Progenitor cell of endocrine pancreas (in vitro differentiated cells): Measurements from ENCODE around the gene PRSS57. TPM values are rescaled to one million over a fixed set of nuclear protein-coding genes. Genes with fewer than 3 reads are reported as not detected.

ENCODE experiments used
- DNase-seq: peaks from one replicate; pipeline ENCODE4 v3.0.0; 2021; ENCODE audit warnings: low spot score; ENCODE audit not compliant: unreplicated experiment
- H3K27ac Mint-ChIP-seq: 2 replicates; pipeline ENCODE4 v1.8.0; 2021; ENCODE audit warnings: mild to moderate bottlenecking, moderate library complexity, mixed read lengths
- H3K27me3 Mint-ChIP-seq: 2 replicates; pipeline ENCODE4 v1.8.0; 2021; ENCODE audit warnings: mixed read lengths
- H3K36me3 Mint-ChIP-seq: 2 replicates; pipeline ENCODE4 v1.8.0; 2022; ENCODE audit warnings: mixed read lengths; ENCODE audit not compliant: insufficient read depth
- H3K4me1 Mint-ChIP-seq: 2 replicates; pipeline ENCODE4 v1.8.0; 2021; ENCODE audit warnings: low read depth, mixed read lengths
- H3K4me3 Mint-ChIP-seq: 2 replicates; pipeline ENCODE4 v1.8.0; 2021; ENCODE audit warnings: low read depth, mild to moderate bottlenecking, moderate library complexity, mixed read lengths
- H3K9me3 Mint-ChIP-seq: 2 replicates; pipeline ENCODE4 v1.8.0; 2021; ENCODE audit warnings: low read depth, mixed read lengths
- CTCF ChIP-seq: fragments of 200-600 bp; sonication (generic); IDR thresholded peaks from one replicate; pipeline ENCODE4 v1.5.0; 2021; ENCODE audit warnings: antibody characterized with exemption, mild to moderate bottlenecking; ENCODE audit not compliant: unreplicated experiment
- total RNA-seq: library from RNA; stranded (reverse); gene quantifications from 2 replicates; pipeline ENCODE4 v1.2.1, GENCODE V29; 2021

The PRSS57 gene
- total RNA-seq, 1 donor from 2014 or later = not detected

DNA sequence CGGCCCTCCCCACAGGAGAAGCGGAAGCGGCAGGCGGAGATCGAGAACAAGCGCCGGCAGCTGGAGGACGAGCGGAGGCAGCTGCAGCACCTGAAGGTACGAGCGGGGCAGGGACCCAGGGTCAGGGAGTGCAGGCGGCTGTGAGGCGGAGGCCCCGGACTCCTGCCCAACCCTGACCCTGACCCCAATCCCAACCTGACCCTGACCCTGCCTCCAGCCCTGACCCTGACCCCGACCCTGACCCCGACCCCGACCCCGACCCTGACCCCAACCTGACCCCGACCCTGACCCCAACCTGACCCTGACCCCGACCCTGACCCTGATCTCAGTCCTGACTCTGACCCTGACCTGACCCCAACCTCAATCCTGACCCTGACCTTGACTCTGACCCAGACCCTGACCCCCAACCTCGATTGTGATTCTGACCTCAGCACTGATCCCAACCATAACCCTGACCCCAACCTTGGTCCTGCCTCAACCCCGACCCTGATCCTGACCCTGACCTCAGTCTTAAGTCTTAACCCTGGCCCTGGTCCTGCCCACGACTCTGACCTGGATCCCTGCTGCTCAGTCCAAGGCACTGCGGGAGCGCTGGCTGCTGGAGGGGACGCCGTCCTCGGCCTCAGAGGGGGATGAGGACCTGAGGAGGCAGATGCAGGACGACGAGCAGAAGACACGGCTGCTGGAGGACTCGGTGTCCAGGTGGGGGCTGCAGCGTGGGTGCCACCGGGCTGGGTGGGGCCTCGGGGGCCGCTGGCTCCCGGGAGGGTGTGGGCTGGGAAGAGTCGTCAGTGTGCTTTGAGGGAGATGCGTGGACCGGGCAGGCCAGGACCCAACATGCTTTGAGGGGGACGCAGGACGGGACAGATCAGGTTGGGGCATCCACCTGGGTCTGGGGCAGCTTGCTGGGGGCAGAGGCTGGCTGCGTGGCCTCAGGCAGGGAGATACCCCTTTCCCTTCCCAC lies 32.0 kb upstream of the PRSS57 start:
- no peaks in the 10 kb centered on the region for H3K9me3 Mint-ChIP-seq
- H3K36me3 Mint-ChIP-seq = peaks cover 7% of the 10 kb centered on the region
- no peak overlapping the region for H3K4me3 Mint-ChIP-seq
- H3K4me1 Mint-ChIP-seq = no peaks in the 10 kb centered on the region
- no peak overlapping the region for H3K27ac Mint-ChIP-seq
- no peak for TF ChIP-seq CTCF
- no peaks in the 10 kb centered on the region for H3K27me3 Mint-ChIP-seq
- no peak for DNase-seq

DNA sequence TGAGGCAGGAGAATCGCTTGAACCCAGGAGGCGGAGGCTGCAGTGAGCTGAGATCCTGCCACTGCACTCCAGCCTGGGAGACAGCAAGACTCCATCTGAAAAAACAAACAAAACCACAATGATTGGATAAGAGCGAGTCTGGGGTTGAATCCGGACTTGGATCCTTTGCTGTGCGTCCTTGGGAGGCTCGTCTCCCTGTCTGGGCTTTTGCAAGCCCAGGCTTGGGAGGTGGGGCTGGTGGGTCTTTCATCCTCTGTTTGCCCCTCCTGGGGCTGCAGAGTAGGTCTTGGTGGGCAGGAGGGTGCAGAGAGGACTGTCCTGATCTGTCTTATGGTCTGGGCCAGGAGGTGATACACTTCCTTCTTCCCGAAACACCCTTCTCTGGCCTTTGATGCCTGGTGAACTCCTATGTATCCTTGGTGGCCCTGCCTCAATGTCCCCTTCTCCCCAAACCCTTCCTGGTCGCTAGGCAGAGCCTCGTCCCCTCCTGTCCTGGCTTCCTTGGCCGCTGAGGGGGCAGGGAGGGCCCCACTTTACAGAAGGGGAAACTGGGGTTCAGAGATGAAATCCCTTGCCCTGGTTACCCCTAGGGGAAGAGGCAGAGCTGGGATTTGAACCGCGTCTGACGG lies 30.3 kb upstream of the PRSS57 start:
- Mint-ChIP-seq H3K9me3 (no peaks in the 10 kb centered on the region), H3K4me3 (no peak overlapping the region), H3K27ac (no peak overlapping the region), H3K36me3 (peaks cover 7% of the 10 kb centered on the region), H3K27me3 (no peaks in the 10 kb centered on the region), H3K4me1 (no peaks in the 10 kb centered on the region)
- DNase-seq = no peak
- no peak for TF ChIP-seq CTCF

- TF ChIP-seq CTCF = no peak
Observed at GRCh38 chr19:723714-724113, 28.5 kb upstream of the PRSS57 start.

GRCh38 chr19:723247-723646 lies 28.0 kb upstream of the PRSS57 start:
- H3K27ac Mint-ChIP-seq = no peak overlapping the region
- no peaks in the 10 kb centered on the region for H3K9me3 Mint-ChIP-seq
- no peak for DNase-seq
- H3K4me3 Mint-ChIP-seq = no peak overlapping the region
- peaks cover 5% of the 10 kb centered on the region for H3K36me3 Mint-ChIP-seq
- no peak for TF ChIP-seq CTCF
- no peaks in the 10 kb centered on the region for H3K27me3 Mint-ChIP-seq
- H3K4me1 Mint-ChIP-seq = peaks cover 2% of the 10 kb centered on the region

More at GRCh38 chr19:723714-724113, 28.5 kb upstream of the PRSS57 start:
- peaks cover 5% of the 10 kb centered on the region for H3K36me3 Mint-ChIP-seq
- no peak overlapping the region for H3K4me3 Mint-ChIP-seq
- H3K27ac Mint-ChIP-seq = no peak overlapping the region
- H3K27me3 Mint-ChIP-seq = no peaks in the 10 kb centered on the region
- H3K4me1 Mint-ChIP-seq = no peaks in the 10 kb centered on the region
- DNase-seq = no peak
- no peaks in the 10 kb centered on the region for H3K9me3 Mint-ChIP-seq

- H3K27ac Mint-ChIP-seq = no peak overlapping the region
- H3K4me3 Mint-ChIP-seq = no peak overlapping the region
- H3K9me3 Mint-ChIP-seq = no peaks in the 10 kb centered on the region
- peaks cover 5% of the 10 kb centered on the region for H3K36me3 Mint-ChIP-seq
- no peak for TF ChIP-seq CTCF
- no peaks in the 10 kb centered on the region for H3K27me3 Mint-ChIP-seq
- H3K4me1 Mint-ChIP-seq = peaks cover 2% of the 10 kb centered on the region
- no peak for DNase-seq
Observed at GRCh38 chr19:722553-723101, 27.4 kb upstream of the PRSS57 start.
